Fibroblast of lung (primary cell): ENCODE data around the gene LRRC55.

Experiments
- EZH2 ChIP-seq: IDR thresholded peaks from 2 replicates; pipeline ENCODE4 v1.5.1; 2012; ENCODE audit warnings: low read length, control low read depth, mild to moderate bottlenecking; ENCODE audit errors: missing control alignments
- TF ChIP-seq, protein P1 (sequence below), 2 donors: IDR thresholded peaks in 1 of 2; conservative IDR thresholded peaks in 1 of 2; 1 replicate in 1 of 2; 2 replicates in 1 of 2; pipeline ENCODE4 v1.5.1; 2011 to 2012; ENCODE audit warnings: low read length in 2 of 2, control low read depth in 1 of 2, inconsistent platforms in 1 of 2, low read depth in 1 of 2, mild to moderate bottlenecking in 1 of 2

DNA sequence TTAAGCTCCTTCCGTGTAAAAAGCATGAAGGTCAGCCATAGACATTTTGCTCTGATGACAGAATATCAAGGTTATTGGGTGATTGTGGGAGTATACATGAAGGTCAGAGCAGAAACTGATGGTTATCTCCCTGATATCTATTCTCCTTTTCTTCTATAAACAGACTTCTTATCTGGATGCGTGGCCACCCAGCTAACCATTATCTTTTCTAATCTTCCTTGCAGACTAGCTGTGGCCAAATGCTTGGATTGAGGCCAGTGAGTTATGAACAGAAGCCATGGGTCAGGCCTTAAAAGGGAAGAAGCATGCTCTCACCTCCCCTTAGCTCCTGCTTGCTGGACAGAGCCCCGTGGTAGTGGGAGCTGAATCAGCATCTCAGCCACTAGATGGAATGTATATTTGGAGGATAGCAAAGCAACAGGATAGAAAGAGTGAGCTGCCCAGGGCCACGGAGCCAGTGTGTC, 31.3 kb upstream of the LRRC55 start:
- TF ChIP-seq, protein P1, sequence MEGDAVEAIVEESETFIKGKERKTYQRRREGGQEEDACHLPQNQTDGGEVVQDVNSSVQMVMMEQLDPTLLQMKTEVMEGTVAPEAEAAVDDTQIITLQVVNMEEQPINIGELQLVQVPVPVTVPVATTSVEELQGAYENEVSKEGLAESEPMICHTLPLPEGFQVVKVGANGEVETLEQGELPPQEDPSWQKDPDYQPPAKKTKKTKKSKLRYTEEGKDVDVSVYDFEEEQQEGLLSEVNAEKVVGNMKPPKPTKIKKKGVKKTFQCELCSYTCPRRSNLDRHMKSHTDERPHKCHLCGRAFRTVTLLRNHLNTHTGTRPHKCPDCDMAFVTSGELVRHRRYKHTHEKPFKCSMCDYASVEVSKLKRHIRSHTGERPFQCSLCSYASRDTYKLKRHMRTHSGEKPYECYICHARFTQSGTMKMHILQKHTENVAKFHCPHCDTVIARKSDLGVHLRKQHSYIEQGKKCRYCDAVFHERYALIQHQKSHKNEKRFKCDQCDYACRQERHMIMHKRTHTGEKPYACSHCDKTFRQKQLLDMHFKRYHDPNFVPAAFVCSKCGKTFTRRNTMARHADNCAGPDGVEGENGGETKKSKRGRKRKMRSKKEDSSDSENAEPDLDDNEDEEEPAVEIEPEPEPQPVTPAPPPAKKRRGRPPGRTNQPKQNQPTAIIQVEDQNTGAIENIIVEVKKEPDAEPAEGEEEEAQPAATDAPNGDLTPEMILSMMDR (conservative IDR thresholded peaks at IDR 0.05 in 1 of 2, IDR thresholded peaks at IDR 0.05 in 1 of 2; ENCODE audit: low read depth in 1 of 2, low read length in 2 of 2), result no peak
- TF ChIP-seq EZH2, result no peak
